ENCODE data around the gene FEZ2.
"Not testable (repeated sequence)": the region's sequence is repeated elsewhere in the genome, so short reads cannot be mapped to it uniquely, and the experiment has no call there.

Gene FEZ2

DNA sequence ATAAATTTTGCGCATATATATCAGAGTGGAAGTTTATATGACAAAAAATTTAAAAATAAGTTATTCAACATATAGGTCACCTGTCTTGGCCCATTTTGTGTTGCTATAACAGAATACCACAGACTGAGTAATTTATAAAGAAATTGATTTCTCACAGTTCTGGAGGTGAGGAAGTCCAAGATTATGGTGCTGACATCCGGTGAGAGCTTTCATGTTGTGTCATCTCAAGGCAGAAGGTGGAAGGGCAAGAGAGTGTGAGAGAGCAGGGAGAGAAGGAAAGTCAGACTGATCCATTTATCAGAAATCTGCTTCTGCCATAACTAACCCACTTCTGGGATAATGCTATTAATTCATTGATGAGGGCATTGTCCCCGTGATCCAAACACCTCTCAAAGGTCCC is 9.0 kb upstream of the FEZ2 start:
- Histone ChIP-seq H3K36me3 (ENCODE audit: control insufficient read depth, insufficient read depth, low read length) (no peaks in the 10 kb centered on the region), H3K27me3 (ENCODE audit: control insufficient read depth, insufficient read depth, low read length) (no peaks in the 10 kb centered on the region), H3K9me3 (ENCODE audit: control insufficient read depth, low read length) (no peaks in the 10 kb centered on the region), H3K27ac (no peak overlapping the region), H3K79me2 (no peaks in the 10 kb centered on the region), H3K9ac (no peak overlapping the region), H3K4me2 (ENCODE audit: low read length) (no peak overlapping the region), H3K4me1 (no peaks in the 10 kb centered on the region), H2AFZ (no peak overlapping the region), H3K4me3 (ENCODE audit: low read depth, low read length) (no peak overlapping the region)
- TF ChIP-seq, protein P1, sequence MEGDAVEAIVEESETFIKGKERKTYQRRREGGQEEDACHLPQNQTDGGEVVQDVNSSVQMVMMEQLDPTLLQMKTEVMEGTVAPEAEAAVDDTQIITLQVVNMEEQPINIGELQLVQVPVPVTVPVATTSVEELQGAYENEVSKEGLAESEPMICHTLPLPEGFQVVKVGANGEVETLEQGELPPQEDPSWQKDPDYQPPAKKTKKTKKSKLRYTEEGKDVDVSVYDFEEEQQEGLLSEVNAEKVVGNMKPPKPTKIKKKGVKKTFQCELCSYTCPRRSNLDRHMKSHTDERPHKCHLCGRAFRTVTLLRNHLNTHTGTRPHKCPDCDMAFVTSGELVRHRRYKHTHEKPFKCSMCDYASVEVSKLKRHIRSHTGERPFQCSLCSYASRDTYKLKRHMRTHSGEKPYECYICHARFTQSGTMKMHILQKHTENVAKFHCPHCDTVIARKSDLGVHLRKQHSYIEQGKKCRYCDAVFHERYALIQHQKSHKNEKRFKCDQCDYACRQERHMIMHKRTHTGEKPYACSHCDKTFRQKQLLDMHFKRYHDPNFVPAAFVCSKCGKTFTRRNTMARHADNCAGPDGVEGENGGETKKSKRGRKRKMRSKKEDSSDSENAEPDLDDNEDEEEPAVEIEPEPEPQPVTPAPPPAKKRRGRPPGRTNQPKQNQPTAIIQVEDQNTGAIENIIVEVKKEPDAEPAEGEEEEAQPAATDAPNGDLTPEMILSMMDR (IDR thresholded peaks at IDR 0.05), result no peak

DNA sequence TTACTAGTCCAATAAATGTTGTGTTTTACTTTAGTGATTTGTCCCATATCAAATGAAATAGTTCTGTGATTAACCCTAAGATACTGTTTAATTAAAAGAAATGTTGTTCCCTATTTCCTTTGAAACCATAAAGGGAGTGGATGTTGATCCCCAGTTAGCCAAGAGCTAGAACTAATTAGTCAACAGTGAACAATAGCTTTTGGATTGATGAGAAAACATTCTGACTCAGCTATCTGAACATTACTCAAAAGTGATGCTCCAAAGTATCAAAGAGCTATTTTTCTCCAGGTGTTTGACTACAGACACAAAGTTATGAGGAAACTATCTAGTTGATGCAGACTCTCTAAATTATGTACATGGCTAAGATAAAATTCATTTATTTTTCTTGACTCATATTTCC is 7.3 kb upstream of the FEZ2 start:
- H3K4me1 ChIP-seq, result no peaks in the 10 kb centered on the region
- H3K9me3 ChIP-seq (ENCODE audit: control insufficient read depth, low read length), result no peaks in the 10 kb centered on the region
- H3K27ac ChIP-seq, result no peak overlapping the region
- H3K9ac ChIP-seq, result no peak overlapping the region
- H2AFZ ChIP-seq, result no peak overlapping the region
- TF ChIP-seq, protein P1 (IDR thresholded peaks at IDR 0.05), result no peak
- no peak overlapping the region for H3K4me2 ChIP-seq (ENCODE audit: low read length)
- H3K4me3 ChIP-seq (ENCODE audit: low read depth, low read length), result no peak overlapping the region
- no peaks in the 10 kb centered on the region for H3K27me3 ChIP-seq (ENCODE audit: control insufficient read depth, insufficient read depth, low read length)
- H3K79me2 ChIP-seq, result no peaks in the 10 kb centered on the region
- H3K36me3 ChIP-seq (ENCODE audit: control insufficient read depth, insufficient read depth, low read length), result no peaks in the 10 kb centered on the region

DNA sequence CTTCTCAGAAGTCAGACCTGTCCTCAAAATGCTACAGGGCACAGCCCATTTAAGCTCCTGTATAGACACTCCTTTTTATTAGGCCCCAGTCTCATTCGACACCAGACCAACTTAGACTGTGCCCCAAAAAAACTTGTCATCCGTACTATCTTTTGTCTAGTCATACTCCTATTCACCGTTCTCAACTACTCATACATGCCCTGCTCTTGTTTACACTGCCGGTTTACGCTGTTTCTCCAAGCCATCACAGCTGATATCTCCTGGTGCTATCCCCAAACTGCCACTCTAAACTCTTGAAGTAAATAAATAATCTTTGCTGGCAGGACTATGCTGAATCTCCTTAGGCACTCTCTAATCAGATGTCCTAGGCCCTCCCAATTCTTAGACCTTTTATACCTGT is 5.7 kb upstream of the FEZ2 start:
- not testable (repeated sequence) for H3K4me1 ChIP-seq; H3K27me3 ChIP-seq (ENCODE audit: control insufficient read depth, insufficient read depth, low read length); H3K4me3 ChIP-seq (ENCODE audit: low read depth, low read length); H3K27ac ChIP-seq; H3K79me2 ChIP-seq; H2AFZ ChIP-seq; H3K9me3 ChIP-seq (ENCODE audit: control insufficient read depth, low read length); H3K36me3 ChIP-seq (ENCODE audit: control insufficient read depth, insufficient read depth, low read length); H3K9ac ChIP-seq; H3K4me2 ChIP-seq (ENCODE audit: low read length)

DNA sequence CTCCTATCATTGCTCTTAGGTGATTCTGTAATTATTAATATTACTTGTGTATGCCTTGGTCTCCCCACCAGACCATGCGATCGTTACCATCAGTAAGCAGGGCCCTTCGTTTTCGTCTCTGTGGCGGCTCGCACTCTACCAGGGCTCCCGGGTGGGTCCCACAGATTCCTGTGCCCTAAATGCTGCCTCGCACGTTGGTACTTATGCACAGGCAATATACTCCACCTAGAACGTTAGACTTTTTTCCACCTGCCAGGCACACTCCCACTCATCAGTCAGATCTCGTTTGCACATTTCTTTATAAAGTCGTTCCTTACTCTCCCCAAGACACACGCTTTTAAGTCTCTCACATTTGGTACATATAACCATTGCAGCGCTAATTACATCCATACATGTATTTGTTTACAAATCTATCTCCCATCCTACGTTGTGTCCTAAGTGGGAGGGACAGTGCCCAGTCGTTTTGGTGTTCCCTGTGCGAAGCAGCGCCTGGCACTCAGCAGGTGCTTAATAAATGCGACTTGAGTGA is 901 bp downstream of the FEZ2 start:
- H3K9me3 ChIP-seq (ENCODE audit: control insufficient read depth, low read length), result no peaks in the 10 kb centered on the region
- TF ChIP-seq, protein P1 (IDR thresholded peaks at IDR 0.05), result no peak

DNA sequence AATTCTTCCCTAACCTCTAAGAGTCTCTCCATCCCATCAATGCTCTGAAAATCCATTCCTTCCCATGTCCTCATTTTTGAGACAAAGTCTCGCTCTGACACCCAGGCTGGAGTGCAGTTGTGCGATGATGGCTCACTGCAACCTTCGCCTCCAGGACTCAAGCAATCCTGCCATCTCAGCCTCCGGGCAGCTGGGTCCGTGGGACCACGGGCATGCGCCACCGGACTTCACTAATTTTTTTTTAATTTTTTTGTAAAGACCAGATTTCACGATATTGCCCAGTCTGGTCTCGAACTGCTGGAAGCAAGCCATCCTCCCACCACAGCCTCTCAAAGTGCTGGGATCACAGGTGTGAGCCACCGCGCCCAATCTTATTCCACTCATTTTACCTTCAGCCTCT is 1.6 kb downstream of the FEZ2 start:
- H3K27ac ChIP-seq, result no peak overlapping the region
- TF ChIP-seq, protein P1 (IDR thresholded peaks at IDR 0.05), result no peak
- peaks cover 12% of the 10 kb centered on the region for H3K4me1 ChIP-seq
- no peaks in the 10 kb centered on the region for H3K27me3 ChIP-seq (ENCODE audit: control insufficient read depth, insufficient read depth, low read length)
- H3K4me3 ChIP-seq (ENCODE audit: low read depth, low read length), result no peak overlapping the region
- no peaks in the 10 kb centered on the region for H3K9me3 ChIP-seq (ENCODE audit: control insufficient read depth, low read length)
- no peak overlapping the region for H3K9ac ChIP-seq
- no peak overlapping the region for H3K4me2 ChIP-seq (ENCODE audit: low read length)
- peaks cover 15% of the 10 kb centered on the region for H3K79me2 ChIP-seq
- H3K36me3 ChIP-seq (ENCODE audit: control insufficient read depth, insufficient read depth, low read length), result no peaks in the 10 kb centered on the region
- no peak overlapping the region for H2AFZ ChIP-seq

More for the DNA sequence above, 901 bp downstream of the FEZ2 start:
- H3K4me3 ChIP-seq (ENCODE audit: low read depth, low read length), result peak overlapping the region; percentile 72
- H3K4me1 ChIP-seq, result peaks cover 12% of the 10 kb centered on the region
- H3K27ac ChIP-seq, result peak overlapping the region; percentile 74
- no peaks in the 10 kb centered on the region for H3K36me3 ChIP-seq (ENCODE audit: control insufficient read depth, insufficient read depth, low read length)
- H3K4me2 ChIP-seq (ENCODE audit: low read length), result peak overlapping the region; percentile 77
- H2AFZ ChIP-seq, result peak overlapping the region; percentile 93
- no peak overlapping the region for H3K9ac ChIP-seq
- peaks cover 15% of the 10 kb centered on the region for H3K79me2 ChIP-seq
- H3K27me3 ChIP-seq (ENCODE audit: control insufficient read depth, insufficient read depth, low read length), result no peaks in the 10 kb centered on the region

Data from parathyroid adenoma (tissue), 2 donors.